ELR (cell line): ENCODE results near the gene MYOM1.

Source experiments
- DNase-seq: peaks from one replicate; pipeline ENCODE4 v3.0.0-alpha.2; 2015; ENCODE audit warnings: low read depth

MYOM1 gene

GRCh38 chr18:3151399-3152264, 68.1 kb downstream of the MYOM1 start:
- peak; percentile 56 for DNase-seq

GRCh38 chr18:3150688-3151087, 69.1 kb downstream of the MYOM1 start:
- no peak for DNase-seq

GRCh38 chr18:3150274-3150673, 69.5 kb downstream of the MYOM1 start:
- no peak for DNase-seq

- DNase-seq = peak; percentile 39
Measured at GRCh38 chr18:3148930-3149535, 70.7 kb downstream of the MYOM1 start.

GRCh38 chr18:3147935-3148554, 71.7 kb downstream of the MYOM1 start:
- DNase-seq = no peak

GRCh38 chr18:3140986-3141639, 78.7 kb downstream of the MYOM1 start:
- no peak for DNase-seq

GRCh38 chr18:3140342-3140741, 79.4 kb downstream of the MYOM1 start:
- DNase-seq = no peak

GRCh38 chr18:3139406-3139805, 80.4 kb downstream of the MYOM1 start:
- DNase-seq = no peak

GRCh38 chr18:3138274-3138975, 81.3 kb downstream of the MYOM1 start:
- DNase-seq = no peak

GRCh38 chr18:3135536-3135935, 84.2 kb downstream of the MYOM1 start:
- no peak for DNase-seq

GRCh38 chr18:3132700-3133099, 87.1 kb downstream of the MYOM1 start:
- no peak for DNase-seq

GRCh38 chr18:3130344-3130743, 89.4 kb downstream of the MYOM1 start:
- no peak for DNase-seq

- peak; percentile 85 for DNase-seq
Measured at GRCh38 chr18:3129053-3129864, 90.5 kb downstream of the MYOM1 start.

- no peak for DNase-seq
Measured at GRCh38 chr18:3126457-3127097, 93.2 kb downstream of the MYOM1 start.

GRCh38 chr18:3124822-3125221, 94.9 kb downstream of the MYOM1 start:
- DNase-seq = no peak

- no peak for DNase-seq
Measured at GRCh38 chr18:3122851-3123250, 96.9 kb downstream of the MYOM1 start.

- peak; percentile 10 for DNase-seq
Measured at GRCh38 chr18:3121259-3121658, 98.5 kb downstream of the MYOM1 start.

GRCh38 chr18:3120356-3120755, 99.4 kb downstream of the MYOM1 start:
- DNase-seq = no peak

- DNase-seq = peak; percentile 37
Measured at GRCh38 chr18:3119401-3120341, 100.1 kb downstream of the MYOM1 start.
